ENCODE measurements around the gene AGPAT3.
"Not testable (repeated sequence)": the region's sequence is repeated elsewhere in the genome, so short reads cannot be mapped to it uniquely, and the experiment has no call there.

Gene AGPAT3

DNA sequence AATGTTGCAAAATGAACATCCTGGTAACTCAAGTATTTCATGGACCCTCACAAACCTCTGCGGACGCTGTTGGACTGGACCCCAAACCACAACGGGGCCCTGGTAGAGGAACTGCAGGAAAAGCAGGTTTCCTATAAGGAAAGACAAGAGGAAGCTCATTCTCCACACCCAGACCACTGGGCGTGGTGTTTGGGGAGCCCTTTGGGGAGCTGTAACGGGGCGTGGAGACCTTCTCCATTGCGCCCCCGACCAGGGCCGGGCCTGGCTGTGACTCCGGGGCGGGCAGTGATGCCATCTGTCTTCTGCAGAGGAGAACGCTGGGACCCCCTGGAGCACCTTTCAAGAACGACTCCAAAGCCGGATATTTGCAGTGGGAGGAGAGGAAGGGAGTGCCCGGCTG, 30.0 kb upstream of the AGPAT3 start:
- DNase-seq: peak; percentile 77

- no peak for DNase-seq
Observed at GRCh38 chr21:43835861-43836260, 29.2 kb upstream of the AGPAT3 start.

DNA sequence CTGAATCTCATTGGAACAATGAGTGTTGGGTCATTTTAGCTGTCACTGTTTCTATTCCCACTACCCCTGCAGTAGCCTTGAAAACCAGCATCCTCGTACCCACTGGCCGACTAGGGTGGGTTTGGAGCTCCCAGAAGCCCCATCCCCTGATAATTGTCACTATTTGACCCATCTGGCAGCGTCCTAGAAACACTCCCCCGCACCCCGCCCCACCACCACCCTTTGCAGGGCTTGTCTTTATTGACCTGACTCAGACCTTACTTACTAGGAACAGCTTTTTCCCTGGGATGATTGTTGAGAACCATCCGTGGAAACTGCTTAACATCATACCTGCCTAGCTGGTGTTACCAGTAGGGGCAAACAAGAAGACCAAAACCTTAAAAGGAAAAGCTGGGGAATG, 28.4 kb upstream of the AGPAT3 start:
- no peak for DNase-seq

- DNase-seq: no peak
Observed at GRCh38 chr21:43840259-43840658, 24.8 kb upstream of the AGPAT3 start.

- DNase-seq: no peak
Observed at GRCh38 chr21:43842742-43843141, 22.3 kb upstream of the AGPAT3 start.

GRCh38 chr21:43844906-43845305, 20.1 kb upstream of the AGPAT3 start:
- DNase-seq: not testable (repeated sequence)

- DNase-seq: no peak
Observed at GRCh38 chr21:43845386-43845785, 19.6 kb upstream of the AGPAT3 start.

DNA sequence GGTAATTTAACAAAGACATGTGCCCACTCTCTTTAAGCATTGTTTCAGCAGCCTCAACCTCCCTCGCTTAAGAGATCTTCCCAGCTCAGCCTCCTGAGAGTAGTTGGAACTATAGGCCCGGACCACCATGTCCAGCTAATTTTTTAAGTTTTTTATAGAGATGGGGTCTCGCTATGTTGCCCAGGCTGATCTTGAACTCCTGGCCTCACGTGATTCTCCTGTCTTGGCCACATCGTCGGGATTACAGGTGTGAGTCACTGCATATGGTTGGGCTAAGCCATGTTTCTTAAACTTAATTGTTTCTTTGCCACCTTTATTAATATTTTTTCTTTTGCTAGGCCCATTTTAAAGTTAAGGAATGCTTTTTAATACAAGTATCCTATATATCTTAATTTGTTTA, 18.6 kb upstream of the AGPAT3 start:
- DNase-seq: no peak

GRCh38 chr21:43847301-43847700, 17.7 kb upstream of the AGPAT3 start:
- DNase-seq: no peak

DNA sequence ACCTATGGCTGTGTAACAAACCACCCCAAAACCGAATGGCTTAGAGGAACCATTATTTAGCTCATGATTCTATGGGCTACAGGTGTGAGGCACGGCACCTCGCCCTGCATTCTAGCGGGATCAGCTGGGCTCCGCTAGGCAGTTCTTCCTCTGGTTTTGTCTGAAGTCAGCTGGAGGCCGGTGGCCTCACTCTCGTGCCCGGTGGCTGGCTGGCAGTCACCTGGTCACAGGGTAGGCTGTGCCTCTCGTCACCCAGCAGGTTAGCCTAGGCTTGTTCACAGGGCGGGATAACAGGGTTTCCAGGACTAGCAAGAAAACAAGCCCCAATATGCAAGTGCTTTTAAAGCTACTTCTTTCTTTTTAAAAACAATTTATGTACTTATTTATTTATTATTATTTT, 16.3 kb upstream of the AGPAT3 start:
- DNase-seq: no peak

DNA sequence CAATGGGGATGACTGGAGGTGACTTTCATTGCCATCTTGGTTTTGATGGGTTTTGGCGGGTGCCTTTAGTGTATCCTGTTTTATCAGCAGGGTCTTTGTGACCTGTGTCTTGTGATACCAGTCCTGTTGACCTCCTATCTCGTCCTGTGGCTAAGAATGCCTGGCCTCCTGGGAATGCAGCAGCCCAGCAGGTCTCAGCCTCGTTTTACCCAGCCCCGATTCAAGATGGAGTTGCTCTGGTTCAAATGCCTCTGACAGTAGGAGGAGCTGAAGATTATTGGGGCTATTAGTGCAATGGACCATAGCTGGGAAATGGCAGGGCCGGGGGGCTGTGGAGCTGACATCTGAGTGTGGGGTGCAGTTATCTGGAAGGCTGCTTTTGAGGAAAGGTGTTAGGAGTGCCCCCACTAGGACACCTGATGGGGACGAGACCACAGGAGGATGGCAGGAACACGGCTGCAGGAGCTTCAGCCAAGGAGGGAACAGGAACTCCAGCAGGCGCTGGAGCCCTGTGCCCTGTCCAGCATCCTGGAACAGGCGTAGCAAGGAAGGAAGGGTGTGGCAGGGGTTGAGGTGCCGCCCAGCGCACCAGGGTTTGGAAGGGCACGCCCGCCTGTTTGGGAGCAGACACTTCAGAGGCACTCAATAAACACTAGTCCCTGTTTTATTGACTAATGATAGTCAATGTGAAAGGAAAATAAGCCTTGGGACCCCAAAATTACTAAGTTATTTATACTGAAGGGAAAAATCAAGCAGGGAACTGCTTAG, 15.3 kb upstream of the AGPAT3 start:
- DNase-seq: no peak

DNA sequence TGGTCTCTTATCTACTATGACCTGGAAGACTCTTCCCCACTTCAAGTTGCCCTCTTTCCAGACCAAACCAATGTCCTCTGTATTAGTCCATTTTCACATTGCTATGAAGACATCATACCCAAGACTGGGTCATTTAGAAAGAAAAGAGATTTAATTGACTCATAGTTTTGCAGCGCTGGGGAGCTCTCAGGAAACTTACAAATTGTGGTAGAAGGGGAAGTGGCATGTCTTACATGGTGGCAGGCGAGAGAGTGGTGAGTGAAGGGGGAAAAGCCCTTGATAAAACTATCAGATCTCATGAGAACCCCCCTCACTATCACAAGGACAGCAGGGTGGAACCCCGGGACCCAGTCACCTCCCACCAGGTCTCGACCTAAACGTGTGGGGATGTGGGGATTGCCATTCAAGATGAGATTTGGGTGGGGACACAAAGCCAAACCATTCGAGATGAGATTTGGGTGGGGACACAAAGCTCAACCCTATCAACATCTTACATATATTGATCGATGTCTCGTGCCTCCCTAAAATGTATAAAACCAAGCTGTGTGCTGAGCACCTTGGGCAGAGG, 14.2 kb upstream of the AGPAT3 start:
- DNase-seq: no peak

- no peak for DNase-seq
Observed at GRCh38 chr21:43851593-43851992, 13.4 kb upstream of the AGPAT3 start.

DNA sequence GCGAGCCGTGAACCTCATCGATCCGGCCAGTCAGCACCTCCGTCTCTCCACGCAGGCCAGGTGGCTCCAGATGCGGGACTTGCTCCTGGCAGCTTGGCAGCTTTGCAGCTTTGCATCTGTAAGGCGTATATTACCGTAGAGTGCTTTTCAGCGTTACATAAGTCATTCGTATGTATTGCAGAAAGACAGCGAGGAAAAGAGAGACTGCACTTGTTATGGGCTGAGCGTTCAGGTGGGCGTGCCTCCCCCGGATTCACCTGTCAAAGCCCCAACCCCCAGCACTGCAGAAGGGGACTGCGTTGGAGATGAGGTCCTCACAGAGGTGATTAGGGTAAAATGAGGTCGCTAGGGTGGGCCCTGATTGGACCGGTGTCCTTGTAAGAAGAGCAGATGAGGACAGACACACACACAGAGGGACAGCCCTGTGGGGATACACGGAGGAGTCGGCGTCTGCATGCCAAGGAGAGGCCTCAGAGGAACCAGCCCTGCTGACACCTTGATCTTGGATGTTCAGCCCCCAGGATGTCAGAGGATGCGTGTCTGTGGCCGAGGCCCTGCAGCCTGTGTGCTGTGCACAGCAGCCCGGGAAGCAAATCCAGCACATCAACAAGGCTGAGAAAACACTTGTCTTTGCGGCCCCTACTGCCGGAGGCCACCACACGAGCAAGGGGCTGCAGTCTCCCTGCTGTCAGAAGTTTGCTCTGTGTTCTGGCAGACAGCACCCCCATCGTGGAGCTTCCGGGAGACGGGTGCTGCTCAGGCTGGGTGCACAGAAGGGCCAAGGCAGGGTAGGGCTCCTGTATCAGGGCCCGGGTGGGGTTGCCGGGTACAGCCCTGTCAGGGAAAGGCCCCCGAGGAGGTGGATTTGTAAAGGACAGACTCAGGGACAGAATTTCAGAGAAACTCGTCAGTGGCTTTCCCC, 10.9 kb upstream of the AGPAT3 start:
- DNase-seq: no peak

GRCh38 chr21:43854773-43855633, 10.0 kb upstream of the AGPAT3 start:
- no peak for DNase-seq

- no peak for DNase-seq
Observed at GRCh38 chr21:43855955-43856354, 9.1 kb upstream of the AGPAT3 start.

GRCh38 chr21:43858806-43859648, 6.0 kb upstream of the AGPAT3 start:
- no peak for DNase-seq

GRCh38 chr21:43859747-43860214, 5.2 kb upstream of the AGPAT3 start:
- DNase-seq: no peak

- no peak for DNase-seq
Observed at GRCh38 chr21:43861706-43862105, 3.3 kb upstream of the AGPAT3 start.

DNA sequence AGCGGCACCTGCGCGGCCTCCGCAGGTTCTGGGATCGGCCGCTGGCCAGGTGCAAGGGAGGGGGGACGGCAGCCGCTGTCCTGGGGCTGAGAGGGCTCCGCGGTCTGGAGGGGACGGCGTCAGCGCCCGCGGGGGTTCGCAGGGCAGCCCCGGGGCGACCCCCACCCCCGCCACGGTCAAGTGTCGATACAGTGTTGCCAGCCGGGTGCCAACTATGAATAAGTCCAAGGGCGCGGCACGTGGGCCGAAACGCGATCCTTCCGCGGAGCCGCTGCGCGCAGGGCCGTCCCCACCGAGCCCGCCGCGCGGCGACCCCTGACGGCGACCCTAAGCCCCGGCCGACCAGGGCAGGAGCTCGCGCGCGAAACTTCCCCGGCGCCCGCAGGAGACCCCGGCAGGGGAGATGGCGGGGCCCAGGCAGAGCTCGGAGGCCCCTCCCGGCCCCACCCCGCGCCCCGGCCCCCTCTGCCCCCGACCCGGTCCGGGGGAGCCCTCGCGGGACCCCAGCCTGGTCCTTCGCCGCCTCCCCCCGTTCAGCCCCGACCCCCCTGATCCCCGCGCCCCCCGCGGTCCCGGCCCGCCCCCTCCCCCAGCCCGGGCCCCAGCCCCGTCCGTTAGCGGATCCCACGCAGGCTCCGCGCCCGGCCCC, 586 bp upstream of the AGPAT3 start:
- peak; percentile 44 for DNase-seq
